T-helper 22 cell (primary cell): ENCODE data around the gene LIPF.
"Not testable (repeated sequence)": the region's sequence is repeated elsewhere in the genome, so short reads cannot be mapped to it uniquely, and the experiment has no call there.

Experiments
- DNase-seq: peaks from one replicate; pipeline ENCODE4 v3.0.0-alpha.2; 2020; ENCODE audit warnings: low read depth

The LIPF gene

GRCh38 chr10:88676283-88677060 is 12.2 kb downstream of the LIPF start:
- no peak for DNase-seq

- no peak for DNase-seq
These were observed 16.7 kb downstream of the LIPF start for GRCh38 chr10:88680958-88681357.

- DNase-seq, result no peak
These were observed 18.2 kb downstream of the LIPF start for GRCh38 chr10:88682491-88682890.

- DNase-seq, result no peak
These were observed 23.7 kb downstream of the LIPF start for GRCh38 chr10:88687853-88688467.

GRCh38 chr10:88689366-88689765 is 25.1 kb downstream of the LIPF start:
- DNase-seq, result no peak

GRCh38 chr10:88693392-88694020 is 29.3 kb downstream of the LIPF start:
- DNase-seq, result no peak

GRCh38 chr10:88702848-88703597 is 38.8 kb downstream of the LIPF start:
- no peak for DNase-seq

- DNase-seq, result no peak
These were observed 41.7 kb downstream of the LIPF start, which contains the start of gene LIPK for GRCh38 chr10:88705958-88706357. LIPK (plus strand) TSS chr10:88706249; CDS start chr10:88724544, 18,295 bp downstream.

- no peak for DNase-seq
These were observed 43.4 kb downstream of the LIPF start for GRCh38 chr10:88707429-88708155.

DNA sequence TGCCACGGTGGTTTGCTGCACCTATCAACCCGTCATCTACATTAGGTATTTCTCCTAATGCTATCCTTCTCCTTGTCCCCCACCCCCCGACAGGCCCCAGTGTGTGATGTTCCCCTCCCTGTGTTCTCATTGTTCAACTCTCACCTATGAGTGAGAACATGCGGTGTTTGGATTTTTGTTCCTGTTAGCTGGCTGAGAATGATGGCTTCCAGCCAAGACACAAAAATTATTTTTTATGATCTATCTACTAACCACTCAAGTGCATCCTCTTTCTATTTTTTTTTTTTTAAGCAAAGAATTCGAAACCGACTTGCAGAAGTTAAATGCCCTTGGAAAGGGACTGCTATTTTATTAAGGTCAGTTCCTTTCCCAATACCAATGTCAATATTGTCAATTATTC is 45.1 kb downstream of the LIPF start:
- DNase-seq, result not testable (repeated sequence)

DNA sequence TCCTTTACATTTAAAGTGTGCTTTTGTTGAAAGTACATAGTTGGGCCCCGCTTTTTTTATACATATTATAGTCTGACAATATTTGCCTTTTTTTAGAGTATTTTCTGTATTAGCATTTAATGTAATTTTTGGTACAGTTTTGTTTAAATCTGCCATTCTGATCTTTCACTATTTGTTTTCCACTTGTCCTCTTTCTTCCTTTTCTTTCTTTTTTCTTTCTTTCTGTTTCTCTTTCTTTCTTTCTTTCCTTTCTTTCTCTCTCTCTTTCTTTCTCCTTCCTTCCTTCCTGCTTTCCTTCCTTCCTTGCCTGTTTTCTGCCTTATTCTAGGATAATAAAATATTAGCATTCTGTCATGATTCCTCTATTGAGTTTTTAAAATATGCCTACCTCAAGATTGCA is 51.3 kb downstream of the LIPF start:
- no peak for DNase-seq

- no peak for DNase-seq
These were observed 57.1 kb downstream of the LIPF start for GRCh38 chr10:88721392-88721791.

- DNase-seq, result no peak
These were observed 61.6 kb downstream of the LIPF start for GRCh38 chr10:88725798-88726197.

GRCh38 chr10:88728107-88728763 is 64.0 kb downstream of the LIPF start:
- no peak for DNase-seq
